HG02884 (cell line): ENCODE measurements around the gene REC114.

Experiments
- ATAC-seq: cut with Tn5 transposase; IDR thresholded peaks from one replicate; pipeline ENCODE4 v1.9.1; 2021; ENCODE audit warnings: mild to moderate bottlenecking, moderate library complexity; ENCODE audit not compliant: unreplicated experiment

Gene REC114

DNA sequence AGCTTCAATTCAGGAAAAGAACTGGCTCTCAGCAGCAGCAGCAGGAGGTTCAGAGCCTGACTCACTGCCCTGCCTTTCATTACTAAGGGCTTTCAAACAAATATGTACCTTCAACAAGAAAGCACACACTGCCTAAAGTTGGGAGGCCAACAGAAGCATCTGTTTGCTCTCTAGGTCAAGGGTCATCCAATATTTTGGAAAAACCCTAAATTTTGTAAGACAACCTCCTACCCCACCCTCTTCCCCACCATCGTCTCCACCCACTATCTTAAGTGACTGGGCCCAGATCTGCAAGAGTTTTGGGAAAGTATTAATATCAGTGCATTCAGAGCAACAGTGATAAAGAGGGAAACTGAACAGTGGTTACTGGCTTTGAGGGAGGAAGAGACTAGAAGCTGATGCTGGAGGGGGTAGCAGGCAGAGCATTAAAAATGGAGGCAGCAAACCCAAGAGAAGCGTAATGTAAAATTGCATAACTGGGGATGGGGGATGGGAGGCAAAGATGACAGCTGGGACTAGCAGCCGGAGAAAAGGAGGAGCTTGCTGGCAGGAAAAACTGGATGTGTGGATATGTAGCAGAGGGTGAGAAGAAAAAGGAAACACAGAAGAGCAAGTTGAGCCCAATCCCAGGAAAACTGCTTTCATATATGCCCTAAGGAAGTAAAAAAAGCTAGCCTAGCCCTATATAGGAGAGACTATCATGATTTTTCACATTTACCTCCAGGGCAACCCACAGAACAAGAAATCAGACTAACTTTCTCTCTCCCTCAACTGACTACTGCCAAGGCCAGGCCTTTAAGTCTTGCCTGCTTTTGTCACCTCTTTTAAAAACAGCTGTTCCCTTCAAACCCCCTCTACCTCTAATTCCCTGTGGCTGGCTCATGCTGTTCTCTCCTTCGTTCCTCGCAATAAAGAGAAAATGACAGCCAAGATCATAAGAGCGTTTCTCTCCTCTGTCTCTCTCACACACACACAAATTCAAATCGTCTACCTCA lies 158.8 kb downstream of the REC114 start:
- ATAC-seq = no peak

- ATAC-seq = no peak
Measured at GRCh38 chr15:73602446-73602843, 159.5 kb downstream of the REC114 start.

DNA sequence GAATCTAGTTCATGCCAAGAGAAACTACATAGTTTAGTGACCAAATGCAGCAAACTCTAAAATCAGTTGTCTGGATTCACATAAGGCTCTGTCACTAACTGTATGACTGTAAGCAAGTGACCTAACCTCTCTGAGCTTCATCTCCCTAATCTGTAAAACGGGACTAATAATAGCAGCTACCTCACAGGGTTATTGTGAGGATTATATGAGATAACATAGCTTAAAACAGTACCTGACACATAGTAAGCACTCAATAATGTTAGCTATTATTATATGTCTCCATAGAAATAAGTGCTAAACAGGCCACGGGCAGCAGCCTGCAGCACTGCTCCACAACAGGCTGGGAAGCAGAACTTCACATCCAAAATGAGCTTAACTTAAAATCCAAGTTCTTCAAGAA lies 160.0 kb downstream of the REC114 start:
- no peak for ATAC-seq

DNA sequence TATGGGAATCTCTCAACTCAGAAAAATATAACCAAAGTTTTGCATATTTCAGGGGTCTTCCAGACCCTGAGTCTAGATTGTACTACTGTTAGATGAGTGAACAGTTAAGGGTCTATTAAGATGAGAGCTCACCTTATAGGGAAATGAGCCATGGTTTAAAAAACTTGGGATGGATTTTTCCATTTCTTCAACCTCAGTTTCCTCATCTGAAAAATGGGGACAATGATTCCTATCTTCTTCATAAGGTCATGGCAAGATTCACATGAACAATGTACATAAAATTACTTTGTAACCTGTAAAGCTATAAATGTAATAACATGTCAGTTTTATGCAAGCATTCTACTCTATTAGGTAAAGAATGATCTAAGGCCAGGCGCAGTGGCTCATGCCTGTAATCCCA lies 161.5 kb downstream of the REC114 start:
- no peak for ATAC-seq

DNA sequence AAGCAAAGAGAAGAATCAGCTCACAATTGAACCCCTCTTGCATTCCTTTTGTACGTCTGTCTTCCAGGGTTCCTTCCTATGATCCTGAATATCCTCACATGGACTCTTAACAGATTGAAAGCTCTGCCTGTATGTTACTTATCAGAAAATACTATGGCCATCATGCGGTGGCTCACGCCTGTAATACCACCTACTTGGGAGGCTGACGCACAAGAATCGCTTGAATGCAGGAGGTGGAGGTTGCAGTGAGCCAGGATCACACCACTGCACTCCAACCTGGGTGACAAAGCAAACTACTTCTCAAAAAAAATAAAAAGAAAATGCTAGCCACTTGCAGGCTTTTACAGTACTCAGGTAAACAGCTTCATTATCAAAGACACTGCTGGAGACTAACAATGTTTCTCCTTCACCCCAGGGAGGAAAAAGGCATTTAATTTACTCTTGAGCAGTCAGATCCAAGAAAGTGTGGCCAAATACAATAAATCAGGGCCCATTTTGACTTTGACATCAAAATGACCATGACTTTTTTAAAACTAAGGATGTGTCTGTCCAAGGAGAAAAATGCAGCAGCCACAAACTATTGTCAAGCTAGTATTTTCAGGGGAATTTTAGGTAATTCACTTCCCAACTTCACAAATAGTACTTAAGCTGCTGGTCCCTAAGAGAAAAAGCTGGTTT lies 162.9 kb downstream of the REC114 start:
- no peak for ATAC-seq

- ATAC-seq = no peak
Measured at GRCh38 chr15:73607405-73607804, 164.4 kb downstream of the REC114 start.

- ATAC-seq = no peak
Measured at GRCh38 chr15:73607843-73608242, 164.9 kb downstream of the REC114 start.

- ATAC-seq = no peak
Measured at GRCh38 chr15:73608475-73608874, 165.5 kb downstream of the REC114 start.

GRCh38 chr15:73608941-73609340 lies 166.0 kb downstream of the REC114 start:
- ATAC-seq = no peak
